Gastroesophageal sphincter (tissue), 3 donors: ENCODE measurements around the gene PSMB3.

Source experiments
- CTCF ChIP-seq, 4 experiments: fragments of 200-600 bp in 2 of 4; fragments of 450-650 bp in 2 of 4; sonication (generic) in 1 of 4; IDR thresholded peaks; one replicate each; pipeline ENCODE4 v1.5.1; 2017 to 2019; ENCODE audit warnings: antibody characterized with exemption in 4 of 4, mild to moderate bottlenecking in 2 of 4, moderate library complexity in 2 of 4
- POLR2A ChIP-seq, 2 donors: fragments of 450-650 bp; IDR thresholded peaks; one replicate each; pipeline ENCODE4 v1.6.1; 2017; ENCODE audit warnings: antibody characterized with exemption in 2 of 2, mild to moderate bottlenecking in 2 of 2, moderate library complexity in 1 of 2

GRCh38 chr17:38745545-38745944 is 7.0 kb upstream of the PSMB3 start:
- TF ChIP-seq POLR2A (IDR thresholded peaks at IDR 0.05) (no peak), CTCF (IDR thresholded peaks at IDR 0.05) (no peak)
